GM11168 (cell line): Measurements from ENCODE around the gene MLLT1.

ENCODE experiments used
- in situ Hi-C: fragments of 300-500 bp; cut with MboI; formaldehyde crosslinking; loops from one replicate; pipeline ENCODE4 v1.12.0; 2022; ENCODE audit warnings: low sequenced_read_pairs; ENCODE audit not compliant: unreplicated experiment

Gene MLLT1

GRCh38 chr19:6213696-6214641 lies 65.8 kb downstream of the MLLT1 start:
- in situ Hi-C loops, result no loop called here

DNA sequence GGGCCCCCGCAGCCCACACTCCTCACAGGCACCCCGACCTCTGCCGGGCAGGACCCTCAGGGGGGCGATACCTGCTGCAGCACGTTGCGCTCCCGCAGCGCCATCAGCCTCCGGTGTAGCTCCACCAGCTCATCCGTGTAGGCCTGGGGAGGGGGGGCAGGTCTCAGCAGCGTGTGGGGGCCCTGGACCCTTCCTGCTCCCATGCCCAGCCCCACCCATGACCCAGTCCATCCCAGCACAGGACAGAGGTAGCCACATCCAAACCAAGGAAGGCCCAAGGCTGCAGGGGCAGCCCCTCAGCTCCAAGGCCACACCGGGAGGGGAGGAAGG lies 66.5 kb downstream of the MLLT1 start:
- in situ Hi-C loops, result no loop called here

DNA sequence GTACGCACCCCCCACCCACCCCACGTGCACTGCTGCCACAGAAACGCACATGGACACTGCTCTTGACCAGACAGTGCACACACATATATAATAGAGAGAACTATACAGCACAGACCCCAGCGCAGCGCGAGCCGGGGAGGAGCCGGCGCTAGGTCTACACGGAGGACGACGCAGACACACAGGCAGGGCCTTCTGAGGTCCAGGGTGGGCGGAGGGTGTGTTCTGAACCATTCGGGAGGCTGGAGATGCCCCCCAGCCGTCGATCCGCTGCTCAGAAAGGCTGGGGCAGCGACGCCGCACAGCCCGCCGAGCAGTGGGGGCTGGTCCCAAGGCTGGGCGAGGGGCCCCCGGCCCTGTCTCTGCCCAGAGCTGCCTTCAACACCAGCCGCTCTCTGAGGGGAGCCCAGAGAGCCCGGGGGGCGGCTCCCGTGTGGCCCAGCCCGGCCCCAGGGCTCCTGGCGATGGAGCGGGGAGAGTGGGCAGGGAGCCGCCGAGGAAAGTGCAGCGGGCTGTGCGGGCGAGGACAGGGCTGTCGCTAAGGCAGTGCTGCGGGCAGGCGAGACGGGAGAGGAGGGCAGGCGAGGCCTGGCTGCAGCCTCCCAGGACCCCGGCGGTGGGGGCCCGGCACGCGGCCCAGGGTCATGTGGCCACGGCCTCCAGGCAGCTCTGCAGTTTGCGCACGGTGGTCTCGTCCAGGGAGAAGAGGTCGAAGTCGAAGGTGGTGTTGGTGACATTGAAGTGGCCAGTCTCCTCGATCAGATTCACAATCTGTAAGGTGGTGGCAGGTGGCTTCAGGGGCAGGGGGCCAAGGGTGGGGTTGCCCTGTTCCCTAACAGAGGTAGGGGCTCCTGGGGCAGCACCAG lies 67.1 kb downstream of the MLLT1 start:
- in situ Hi-C loops, result no loop called here

DNA sequence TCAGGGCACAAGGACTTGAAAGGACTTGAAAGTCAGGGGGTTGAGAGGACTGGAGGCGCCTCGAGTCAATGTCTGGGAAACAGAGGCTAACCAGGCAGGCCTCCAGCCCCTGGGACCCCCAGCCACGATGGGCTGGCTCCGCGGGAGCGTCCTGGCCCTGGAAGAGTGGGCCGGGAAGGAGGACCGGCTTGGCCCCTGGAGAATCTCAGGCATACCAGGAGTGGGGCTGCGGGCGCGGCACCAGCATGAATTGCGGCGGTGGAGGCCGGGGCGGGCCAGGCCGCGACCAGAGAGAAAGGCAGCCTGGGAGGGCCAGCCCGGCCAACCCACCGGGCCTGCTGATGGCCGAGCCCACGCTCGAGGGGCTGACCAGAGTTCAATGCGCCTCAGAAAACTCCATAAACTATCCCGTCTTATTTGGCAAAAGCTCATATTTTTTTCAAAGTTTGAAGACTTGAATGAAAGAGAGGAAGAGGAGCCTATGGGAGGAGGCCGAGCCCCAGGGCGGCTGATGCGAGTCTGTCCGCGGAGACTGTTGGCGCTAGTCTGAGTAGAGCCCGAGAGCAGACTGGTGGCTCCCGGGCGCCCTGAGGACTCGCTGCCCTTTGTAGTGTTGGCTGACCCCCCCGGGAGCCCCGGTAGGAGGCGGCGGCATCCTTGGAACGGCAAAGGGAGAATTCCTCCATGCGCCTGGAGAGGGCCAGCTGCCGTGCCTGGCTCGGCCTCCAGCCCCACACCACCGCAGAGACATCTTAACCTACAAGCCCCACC lies 68.0 kb downstream of the MLLT1 start:
- in situ Hi-C loops, result no loop called here

DNA sequence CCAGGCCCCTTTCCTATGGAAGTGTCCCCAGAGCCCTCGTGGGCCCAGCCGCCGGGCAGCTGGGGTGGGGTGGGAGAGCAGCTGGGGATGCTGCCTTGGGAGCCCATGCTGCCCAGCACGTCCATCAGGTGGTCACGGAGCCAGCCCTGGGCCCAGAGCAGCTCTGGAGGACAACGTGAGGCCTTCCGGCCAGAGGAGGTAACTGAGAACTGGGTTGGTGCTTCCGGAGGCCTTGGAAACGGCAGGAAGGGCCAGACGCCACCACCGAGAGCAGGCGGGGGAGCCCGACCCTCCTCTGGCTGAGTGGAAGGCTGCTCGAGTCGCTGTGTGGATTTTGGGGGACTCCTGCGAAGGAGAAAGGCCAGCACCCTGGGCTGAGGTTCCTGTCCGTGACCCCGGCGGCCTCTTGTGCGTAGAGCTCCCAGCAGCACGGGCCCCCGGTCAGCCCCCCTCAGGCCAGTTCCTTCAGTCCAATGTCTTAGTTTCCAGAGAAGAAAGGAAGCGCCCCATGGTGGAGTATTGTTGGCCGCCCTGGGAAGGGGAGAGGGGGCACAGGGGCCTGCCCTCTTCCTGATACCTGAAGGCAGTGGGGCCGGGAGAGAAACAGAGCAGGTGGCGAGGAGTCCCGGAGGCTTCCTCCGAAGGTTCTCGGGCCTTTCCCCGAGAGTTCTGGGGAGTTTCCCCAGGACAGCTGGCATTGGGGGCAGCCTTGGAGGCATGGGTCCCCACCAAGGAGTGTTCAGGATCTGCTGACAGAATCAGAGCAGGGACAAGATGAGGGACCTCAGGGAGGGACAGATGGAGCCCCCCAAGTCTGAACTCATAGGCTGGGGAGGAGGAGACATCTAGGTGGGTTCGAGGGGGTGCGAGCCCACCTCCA lies 68.8 kb downstream of the MLLT1 start:
- in situ Hi-C loops, result no loop called here

DNA sequence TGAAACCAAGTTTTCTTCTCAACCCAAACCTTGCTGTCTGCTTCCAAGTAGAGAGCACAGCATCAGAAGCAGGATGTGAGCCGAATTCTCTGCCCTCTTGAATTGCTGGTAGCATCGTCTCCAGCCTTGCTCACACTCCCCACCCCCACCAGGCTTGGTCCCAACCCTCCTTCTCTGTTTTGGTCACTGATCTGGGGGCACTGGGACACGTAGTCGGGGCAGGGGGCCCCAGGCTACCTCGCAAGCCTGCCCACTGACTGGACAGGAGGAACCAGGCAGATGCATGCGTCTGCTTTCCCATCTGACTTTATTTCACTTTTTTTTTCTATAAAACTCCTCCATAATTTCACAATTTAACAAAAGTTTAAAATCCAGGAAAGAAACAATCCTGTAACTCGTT lies 69.7 kb downstream of the MLLT1 start:
- in situ Hi-C loops, result no loop called here

DNA sequence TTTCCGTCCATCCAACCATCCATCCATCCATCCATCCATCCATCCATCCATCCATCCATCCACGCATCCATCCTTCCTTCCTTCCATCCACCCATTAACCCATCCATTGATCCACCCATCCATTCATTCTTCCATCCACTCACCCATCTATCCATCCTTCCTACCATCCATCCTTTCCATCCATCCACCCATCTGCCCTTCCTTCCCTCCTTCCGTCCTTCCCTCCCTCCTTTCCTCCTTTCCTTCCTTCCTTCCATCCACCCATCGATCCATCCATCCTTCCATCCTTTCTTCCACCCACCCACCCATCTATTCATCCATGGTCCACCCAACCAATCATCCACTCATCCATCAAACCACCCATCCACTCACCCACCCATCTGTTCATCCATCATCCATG lies 70.1 kb downstream of the MLLT1 start:
- in situ Hi-C loops, result no loop called here

- in situ Hi-C loops, result no loop called here
These were observed 70.5 kb downstream of the MLLT1 start for GRCh38 chr19:6209233-6209632.

DNA sequence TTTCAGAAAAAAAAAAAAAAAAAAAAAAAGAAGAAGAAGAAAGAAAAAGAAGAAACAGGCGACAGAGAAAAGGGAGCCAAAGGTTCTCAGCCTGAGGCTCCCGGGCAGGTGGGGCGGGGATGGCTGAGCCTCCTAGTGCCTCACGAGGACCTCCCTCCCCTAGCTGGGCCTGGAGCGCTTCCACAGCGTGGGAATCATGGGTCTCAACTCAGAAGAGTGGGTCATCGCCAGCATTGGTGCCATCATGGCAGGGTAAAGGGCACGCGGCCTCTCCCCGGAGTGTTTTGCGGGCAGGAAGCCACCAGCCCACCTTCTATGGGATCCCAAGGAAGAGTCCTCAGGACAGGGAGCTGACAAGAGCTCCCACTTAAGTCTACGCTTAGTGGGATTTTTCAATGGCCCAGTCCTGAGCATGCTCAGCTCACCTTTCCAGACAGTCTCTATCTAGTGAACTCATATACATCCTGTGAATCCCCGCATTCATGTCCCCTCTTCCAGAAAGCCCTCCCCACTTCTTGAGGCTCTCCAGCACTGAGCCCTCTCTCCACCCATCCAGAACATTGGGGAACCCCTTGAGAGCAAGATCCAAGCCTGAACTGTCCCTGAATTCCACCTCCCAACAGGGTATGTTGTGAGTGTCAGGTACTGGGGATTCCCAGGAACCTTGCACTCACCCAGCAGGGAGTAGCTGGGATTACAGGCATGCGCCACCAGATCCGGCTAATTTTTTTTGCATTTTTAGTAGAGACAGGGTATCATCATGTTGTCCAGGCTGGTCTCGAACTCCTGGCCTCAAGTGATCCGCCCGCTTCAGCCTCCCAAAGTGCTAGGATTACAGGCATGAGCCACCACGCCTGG lies 74.7 kb downstream of the MLLT1 start:
- in situ Hi-C loops, result no loop called here

GRCh38 chr19:6204212-6204611 lies 75.6 kb downstream of the MLLT1 start:
- in situ Hi-C loops, result no loop called here

DNA sequence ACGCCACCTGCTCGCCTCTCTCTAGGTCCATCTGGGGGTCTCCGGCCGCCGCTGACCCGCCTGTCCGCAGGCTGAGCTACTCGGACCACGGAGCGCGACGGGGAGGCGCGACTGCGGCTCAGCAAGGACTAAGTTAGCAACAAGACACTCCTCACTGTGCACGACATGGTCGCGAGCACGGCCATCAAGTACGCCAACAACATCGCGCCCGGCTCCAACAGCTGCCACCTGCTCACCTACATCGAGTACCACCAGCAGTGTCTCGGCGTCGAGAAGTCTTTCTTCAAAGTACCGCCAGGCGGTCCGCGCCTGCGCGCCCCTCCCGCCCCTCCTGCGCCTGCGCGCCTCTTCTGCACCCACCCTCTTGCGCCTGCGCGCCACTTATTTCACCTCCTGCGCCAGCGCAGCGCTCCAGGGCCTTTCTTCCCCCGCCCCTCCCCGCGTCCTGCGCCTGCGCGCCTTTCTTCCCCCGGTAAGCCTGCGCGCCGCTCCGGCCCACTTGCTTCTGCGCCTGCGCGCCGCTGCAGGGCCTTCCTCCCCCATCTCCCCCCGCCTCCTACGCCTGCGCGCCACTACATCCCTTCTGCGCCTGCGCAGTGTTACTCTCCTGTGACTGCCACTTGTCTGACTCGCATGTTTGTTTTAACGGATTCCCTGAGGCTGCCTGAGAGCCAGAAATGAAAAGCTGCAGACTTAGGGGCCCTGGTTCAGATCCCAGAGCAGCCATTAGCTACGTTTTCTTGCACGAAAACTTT lies 80.4 kb downstream of the MLLT1 start:
- in situ Hi-C loops, result no loop called here

DNA sequence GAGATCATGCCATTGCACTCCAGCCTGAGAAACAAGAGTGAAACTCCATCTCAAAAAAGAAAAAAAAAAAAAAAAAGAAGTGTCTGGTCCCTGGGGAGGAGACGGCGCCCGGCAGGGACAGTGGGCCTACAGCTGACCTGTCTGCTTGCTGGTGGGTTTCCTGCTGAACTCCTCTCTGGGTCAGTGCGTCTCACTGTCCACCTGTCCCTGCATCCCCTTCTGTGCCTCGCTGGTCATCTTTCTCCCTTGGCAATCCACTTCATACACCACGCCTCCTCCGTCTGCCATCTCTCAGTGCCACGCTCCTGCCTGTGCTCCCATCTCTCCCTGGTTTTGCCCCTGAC lies 80.9 kb downstream of the MLLT1 start:
- in situ Hi-C loops, result no loop called here

DNA sequence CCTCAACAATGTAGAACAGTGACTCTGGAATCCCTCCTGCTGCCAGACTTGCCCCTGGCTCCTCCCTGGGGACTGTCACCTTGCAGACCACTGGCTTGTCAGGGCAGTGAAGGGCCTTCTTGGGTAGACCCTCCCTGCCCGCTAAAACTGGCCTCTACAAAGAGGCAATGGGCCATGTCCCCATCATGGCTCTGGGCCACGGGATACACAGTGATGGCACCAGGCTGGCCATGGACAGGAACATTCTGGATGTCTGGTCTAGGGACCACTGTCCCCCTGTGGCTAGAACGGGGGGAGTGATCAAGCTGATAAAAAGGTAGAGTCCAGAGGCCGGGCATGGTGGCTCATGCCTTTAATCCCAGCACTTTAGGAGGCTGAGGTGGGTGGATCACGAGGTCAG lies 83.4 kb downstream of the MLLT1 start:
- in situ Hi-C loops, result no loop called here

DNA sequence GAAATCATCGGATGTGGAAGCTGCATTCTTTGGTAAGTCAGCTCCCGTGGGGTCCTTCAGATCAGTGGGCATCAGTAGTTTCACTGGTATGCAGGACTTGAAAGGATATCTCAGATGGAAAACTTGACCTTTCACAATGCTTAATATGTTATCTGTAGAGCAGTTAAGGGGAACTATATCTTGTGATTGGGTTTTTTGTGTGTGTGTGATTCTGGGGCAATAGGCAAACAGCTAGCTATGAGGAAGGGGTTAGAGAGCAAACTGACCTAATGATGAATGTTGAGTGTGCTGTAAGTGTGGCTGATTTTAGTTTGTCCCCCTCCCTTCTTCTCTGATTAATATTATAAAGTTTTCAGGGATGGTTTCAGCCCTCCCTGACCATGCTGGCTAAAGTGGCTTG lies 91.0 kb downstream of the MLLT1 start:
- in situ Hi-C loops, result no loop called here

- in situ Hi-C loops, result no loop called here
These were observed 92.4 kb downstream of the MLLT1 start for GRCh38 chr19:6187374-6187773.

GRCh38 chr19:6185835-6186834 lies 93.6 kb downstream of the MLLT1 start:
- in situ Hi-C loops, result no loop called here
